Head of caudate nucleus (tissue), 42 donors: Measurements from ENCODE around the gene AFAP1.
A peak's percentile ranks its signal among the peaks of the same experiment; 100 is the strongest.

ENCODE experiments used
- DNase-seq, 42 donors: peaks; one replicate each; pipeline versions ENCODE4 v3.0.0 to v3.0.0-alpha.2; 2020 to 2021; ENCODE audit warnings: mixed read lengths in 7 of 42
- intact Hi-C: fragments of 100-400 bp; cut with DNase I; formaldehyde crosslinking; loops from one replicate; pipeline ENCODE4 v1.15.0; 2022

AFAP1 gene

DNA sequence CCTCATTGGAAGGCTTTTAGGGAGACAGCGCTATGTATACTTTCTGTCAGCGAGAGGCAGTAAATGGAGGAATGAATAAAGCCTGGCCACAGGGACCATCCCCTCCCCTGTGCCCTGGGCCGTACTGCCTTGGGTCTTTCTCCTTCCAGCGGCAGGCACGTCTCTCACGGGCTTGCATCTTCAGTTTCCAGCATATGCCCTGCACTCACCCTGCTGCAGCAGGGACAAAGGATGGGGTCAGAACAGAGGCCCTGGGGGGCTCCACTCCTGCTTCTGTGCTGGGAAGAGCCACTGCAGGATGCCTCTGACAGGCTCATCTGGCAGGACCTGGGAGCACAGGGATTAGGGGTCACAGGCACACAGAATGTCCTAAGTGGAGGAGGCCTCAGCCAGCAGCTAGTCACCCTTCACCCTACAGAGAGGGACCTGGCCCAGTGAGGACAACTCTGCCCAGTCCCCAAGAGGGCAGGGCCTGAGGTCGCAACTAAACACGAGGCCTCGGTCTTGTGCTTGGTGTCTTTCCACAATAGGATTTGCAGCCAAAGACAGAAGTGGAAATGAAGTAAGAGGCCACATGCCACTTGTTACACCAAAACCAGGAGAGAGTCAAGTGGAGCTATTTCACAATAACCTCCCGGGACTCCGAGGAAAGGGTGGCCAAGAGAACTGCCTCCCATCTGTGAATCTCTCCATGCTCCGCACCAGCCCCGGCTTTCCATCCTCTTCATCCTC lies 150.8 kb downstream of the AFAP1 start:
- intact Hi-C loops: no loop called here
- DNase-seq: peak in 2 of 42 donors; percentile 20 to 27

DNA sequence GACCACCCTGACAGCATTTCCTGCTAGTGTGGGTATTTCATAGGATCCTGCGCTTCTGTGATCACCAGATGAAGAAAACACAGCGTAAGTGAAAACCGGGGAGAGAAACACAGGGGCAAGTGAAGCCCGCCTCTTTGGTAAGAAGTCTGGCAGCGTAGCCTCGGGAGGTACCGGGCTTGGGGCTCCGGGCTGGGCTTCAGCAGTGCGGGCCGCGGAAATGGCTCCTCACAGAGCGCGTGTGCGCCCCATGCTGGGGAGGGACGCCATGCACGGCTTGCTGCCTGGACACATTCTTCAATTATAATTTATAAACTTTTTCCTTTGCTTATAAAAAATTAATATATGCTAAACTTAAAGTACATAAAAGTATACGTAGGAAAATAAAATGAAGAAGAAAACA lies 151.5 kb downstream of the AFAP1 start:
- intact Hi-C loops: no loop called here
- DNase-seq: peak in 1 of 42 donors; percentile 23

DNA sequence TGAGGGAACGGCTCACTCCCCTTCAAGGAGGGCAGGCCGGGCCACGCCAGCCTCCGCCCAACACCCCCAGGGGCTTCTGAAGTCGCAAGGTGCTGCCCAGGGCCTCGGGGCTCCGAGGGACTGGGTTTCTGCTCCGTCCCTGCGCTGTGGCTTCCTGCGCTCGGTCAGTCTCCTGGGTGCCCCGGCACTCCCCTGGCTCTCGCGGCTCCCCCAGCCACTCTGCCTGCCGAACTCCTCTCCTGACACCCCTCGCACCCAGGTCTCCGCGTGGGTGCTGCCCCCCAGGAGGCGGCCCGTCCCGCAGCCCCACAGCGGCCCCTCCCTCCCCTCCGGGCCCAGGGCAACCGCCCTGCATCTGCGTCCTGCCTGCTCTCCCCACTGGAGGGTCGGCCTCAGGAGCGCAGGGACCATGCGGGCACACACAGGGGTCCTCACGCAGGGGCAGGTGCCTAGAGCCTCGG lies 151.9 kb downstream of the AFAP1 start:
- peak in 1 of 42 donors; percentile 25 for DNase-seq
- intact Hi-C loops: no loop called here

DNA sequence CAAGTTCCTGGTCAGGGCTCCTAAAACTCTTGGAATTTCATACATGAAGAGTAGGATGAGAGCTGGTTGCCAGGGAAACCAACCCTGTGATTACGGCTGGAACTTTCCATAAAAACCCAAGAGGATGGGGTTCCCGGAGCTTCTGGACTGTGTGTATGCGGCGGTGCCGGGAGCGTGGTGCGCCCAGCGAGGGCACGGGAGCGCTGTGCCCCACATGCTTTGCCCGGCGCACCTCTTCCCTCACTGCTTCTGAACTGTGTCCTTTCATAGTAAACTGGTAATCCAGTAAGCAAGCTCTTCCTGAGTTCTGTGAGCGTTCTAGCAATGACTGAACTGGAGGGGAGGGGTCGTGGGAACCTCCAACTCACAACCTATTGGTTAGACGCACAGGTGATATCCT lies 152.6 kb downstream of the AFAP1 start:
- no peak for DNase-seq
- intact Hi-C loops: no loop called here

DNA sequence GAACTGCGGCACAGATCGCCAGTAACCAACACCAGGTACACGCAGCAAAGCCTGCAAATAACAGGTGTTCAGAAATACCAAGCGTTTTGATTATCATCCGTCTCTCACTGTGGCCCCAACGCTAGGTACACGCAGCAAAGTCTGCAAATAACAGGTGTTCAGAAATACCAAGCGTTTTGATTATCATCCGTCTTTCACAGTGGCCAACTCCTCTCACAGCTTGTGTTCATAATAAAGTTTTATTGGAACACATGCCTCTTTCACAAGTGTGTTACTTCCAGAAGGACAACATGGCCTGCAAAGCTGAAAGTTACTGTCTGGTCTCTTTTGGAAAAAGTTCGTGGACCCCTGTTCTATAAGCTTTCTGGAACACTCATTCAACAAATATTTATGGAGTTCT lies 153.1 kb downstream of the AFAP1 start:
- DNase-seq: peak in 1 of 42 donors; percentile 15
- intact Hi-C loops: no loop called here

DNA sequence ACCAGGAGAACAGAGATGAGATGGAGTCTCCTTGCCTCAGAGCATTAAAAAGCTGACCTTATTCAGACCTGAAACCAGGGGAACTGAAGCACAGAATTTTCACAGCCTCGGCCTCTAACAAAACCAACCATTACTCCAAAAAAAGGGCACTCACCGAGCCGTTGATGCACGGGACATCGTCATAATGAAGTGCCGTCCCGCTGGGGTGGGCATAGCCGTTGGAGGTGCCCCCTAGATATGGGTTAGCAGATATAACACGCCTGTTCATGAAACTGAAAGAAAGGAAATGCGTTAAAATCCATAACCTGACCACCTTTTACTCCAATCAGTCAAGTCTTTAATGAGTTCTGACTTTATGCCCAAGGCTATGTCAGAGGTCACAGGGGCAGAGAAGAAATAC lies 153.6 kb downstream of the AFAP1 start:
- DNase-seq: peak in 1 of 42 donors; percentile 13
- intact Hi-C loops: no loop called here

DNA sequence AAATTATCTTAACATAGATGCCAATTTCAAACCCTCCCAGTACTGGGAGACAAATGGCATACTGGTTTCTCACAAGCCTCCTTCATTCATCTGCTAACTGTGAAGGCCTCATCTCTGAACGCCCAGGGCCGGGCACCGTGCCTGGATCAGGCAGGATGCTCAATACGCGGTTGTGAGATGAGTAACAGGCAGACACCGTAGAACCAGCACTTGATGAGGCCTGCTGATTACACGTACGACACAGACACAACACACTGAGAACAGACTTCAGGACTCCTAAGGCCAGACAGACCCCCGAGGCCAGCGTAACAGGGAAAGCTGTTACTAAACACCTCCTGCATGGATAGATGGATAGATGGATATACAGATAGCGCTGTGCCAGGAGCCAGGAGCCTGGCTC lies 154.6 kb downstream of the AFAP1 start:
- peak in 1 of 42 donors; percentile 40 for DNase-seq
- intact Hi-C loops: no loop called here

DNA sequence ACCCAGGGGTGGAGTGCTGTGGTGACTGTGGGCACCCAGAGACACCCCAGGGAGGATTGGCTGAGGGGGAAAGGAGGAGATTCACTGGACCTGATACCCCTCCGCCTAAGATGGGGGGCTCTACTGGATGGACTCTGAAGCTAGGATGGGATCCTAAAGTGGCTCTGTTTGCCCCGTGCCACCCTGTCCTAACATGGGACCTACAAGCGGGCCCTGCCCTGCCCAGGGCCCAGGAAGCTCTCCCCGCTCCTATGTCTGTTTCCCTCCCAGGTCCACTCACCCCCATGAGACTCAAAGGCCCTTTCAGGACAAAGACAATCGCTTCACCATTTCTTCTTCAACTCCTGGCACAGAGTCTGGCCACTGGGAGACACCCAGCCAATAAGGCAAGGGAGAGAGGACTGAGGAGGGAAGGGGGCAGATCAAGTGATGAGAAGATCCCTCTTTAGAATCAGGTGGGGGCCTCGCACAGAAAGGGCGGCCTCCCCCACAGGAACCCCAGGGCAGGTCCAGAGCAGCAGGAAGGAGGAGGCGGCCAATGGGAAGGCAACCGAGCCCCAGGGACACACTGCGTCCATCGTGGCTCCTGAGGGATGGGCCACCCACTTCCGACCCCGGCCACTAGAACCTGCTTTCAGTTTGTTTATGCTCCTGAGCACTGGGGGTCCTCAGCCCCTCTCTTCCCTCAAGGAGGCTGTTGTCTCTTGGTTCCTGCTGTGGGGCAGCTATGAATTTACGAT lies 155.4 kb downstream of the AFAP1 start:
- intact Hi-C loops: no loop called here
- DNase-seq: peak in 1 of 42 donors; percentile 28

DNA sequence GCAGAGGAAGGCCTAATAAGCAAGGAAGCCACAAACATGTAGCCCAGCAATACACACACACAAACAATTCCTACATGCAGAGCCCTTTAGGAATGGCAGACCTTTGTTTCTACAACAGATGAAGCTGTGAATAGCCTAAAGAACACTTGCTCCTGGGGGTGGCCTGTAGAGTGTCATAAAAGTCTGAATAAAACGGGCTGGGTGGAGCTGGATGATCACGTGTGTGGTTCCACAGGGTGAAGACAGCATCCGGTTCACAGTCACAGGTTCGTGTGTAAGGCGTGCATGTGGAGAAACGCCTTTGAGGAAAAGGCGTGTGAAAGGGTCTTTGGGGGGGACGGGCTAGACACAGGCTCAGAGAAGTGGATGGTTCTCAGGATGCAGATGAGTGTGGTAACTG lies 156.1 kb downstream of the AFAP1 start:
- intact Hi-C loops: no loop called here
- DNase-seq: peak in 1 of 42 donors; percentile 19

DNA sequence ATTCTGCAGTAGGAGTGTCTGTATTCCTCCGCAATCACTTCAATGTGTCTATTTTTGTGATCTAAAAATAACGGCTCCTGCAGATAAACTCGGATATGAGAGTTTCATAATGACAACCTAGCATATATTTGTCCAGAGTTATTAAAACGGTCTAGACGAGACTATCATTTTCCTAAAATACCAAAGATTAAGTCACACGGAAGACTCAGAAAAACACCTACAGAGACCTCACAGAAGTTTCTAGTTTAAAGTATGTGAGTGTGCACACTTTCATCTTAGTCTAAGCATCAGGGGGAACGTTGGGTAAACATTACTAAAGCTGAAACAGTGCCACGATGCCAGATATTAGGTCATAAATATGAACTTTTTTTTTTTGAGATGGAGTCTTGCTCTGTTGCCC lies 156.9 kb downstream of the AFAP1 start:
- intact Hi-C loops: no loop called here
- DNase-seq: no peak

DNA sequence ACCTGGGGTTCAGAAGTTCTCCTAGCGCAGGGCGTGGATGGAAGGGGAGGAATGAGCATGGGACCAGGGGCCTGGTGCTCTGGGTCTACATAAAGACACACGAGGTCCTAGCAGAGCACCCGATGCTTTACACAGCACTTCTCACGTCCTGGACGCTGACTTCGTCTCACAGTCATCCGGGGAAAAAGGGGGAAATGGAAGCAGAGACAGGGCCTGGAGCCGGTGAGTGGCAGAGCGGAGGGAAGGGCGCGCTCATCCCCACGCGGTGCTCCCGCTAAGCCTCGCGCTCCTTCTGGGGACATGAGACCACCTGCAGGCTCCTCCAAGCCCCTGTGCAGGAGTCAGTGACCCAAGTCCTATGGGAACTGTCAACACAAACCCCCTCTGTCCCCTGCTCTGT lies 157.7 kb downstream of the AFAP1 start:
- peak in 1 of 42 donors; percentile 24 for DNase-seq
- intact Hi-C loops: no loop called here

DNA sequence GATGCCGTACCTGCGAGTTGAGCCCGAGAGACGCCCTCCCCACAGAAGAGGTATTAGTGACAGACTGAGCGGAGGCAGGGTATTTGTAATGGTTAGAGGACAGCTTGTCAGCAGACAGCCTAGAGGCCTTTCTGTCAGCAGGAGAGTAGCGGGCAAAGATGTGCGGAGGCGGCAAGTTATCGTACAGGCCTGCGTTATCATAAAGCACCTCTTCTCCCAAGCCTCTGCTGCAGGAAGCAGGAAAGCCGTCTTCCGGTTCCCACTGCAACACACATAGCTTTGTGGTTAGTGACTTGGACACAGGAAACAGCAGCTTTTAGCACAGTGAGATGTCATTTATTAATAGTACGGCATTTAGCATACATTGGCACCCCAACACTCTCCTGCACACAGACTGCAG lies 158.3 kb downstream of the AFAP1 start:
- intact Hi-C loops: no loop called here
- DNase-seq: peak in 1 of 42 donors; percentile 26

DNA sequence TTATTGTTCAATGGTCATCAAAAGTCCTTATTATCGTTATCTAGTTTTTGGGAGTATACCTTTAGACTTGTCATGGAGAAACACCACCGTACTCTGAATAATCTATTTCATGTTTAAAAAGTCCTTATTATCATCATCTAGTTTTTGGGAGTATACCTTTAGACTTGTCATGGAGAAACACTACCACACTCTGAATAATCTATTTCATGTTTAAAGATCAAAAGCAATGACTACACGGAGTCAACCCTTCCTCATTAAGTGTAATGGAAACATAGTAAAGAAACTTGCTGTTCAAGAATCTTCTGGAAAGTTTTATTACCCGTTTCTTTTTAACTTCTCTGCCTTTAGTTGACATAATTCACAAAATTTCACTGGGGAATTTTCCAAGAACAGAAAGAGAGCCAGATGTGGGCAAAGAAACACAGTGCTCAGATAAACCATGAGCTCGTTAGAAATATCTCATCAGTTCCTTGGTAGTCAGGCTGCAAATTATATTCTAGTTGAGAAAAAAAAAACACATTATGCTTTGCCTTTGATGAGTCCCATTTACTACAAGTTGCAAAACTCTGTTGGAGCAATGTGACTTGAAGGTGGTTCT lies 158.8 kb downstream of the AFAP1 start:
- intact Hi-C loops: no loop called here
- DNase-seq: no peak

DNA sequence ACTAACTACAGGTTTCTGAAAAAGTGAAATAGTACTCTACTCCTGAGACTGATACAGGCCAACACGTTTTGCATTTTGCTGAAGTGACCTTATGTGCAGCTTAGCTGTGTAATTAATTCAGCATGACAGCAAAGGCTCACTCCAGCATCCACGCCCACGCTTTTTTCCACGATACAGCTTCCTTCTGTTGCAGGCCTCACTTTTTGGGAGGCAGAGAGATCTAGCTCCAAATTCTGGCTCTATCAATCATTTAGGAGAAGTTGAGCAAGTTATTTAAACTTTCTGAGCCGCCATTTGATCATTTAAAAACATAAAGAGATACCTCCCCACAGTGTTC lies 160.3 kb downstream of the AFAP1 start:
- peak in 1 of 42 donors; percentile 23 for DNase-seq
- intact Hi-C loops: no loop called here

DNA sequence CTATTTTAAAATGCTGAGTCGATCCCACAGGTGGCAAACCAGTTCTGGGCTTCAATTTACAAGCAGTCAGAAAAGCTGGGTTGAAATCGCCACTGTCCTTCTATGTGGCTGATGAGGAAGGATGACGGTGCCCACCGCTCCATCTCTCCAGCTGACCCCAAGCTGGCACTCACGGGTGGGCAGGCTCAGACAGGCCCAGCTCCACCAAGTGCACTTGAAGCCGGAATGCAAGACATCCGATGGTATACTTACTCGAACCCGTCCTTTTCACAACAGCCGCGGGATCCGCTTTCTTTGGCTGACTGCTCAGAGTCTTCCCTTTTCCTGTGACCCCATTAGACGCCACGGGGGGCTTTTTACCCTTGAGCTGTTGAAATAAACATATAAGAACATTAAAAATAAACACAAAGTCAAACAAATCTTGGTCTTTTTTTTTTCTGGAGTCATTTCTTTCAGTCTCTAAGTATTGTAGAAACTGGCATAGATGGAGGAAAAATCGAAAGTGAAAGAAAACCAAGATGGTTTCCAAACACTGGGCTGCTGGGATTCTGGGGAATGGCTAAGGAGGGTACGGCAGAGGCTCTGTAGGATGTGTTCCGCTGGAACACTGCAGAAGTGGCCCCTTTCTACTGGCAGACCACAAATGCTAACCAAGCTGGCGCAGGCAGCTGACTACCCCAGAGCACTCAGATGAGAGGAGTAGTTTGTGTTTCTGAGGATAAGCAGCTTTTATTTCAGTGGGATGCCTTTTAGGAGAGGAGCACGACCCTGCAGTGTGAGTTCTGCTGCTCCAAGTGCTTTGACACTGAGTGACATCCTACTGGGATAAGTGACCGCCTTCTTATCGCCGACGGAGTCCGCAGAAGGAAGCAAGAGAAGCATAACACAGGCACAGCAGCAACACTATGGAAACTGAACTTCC lies 160.9 kb downstream of the AFAP1 start:
- intact Hi-C loops: no loop called here
- DNase-seq: peak in 1 of 42 donors; percentile 28

DNA sequence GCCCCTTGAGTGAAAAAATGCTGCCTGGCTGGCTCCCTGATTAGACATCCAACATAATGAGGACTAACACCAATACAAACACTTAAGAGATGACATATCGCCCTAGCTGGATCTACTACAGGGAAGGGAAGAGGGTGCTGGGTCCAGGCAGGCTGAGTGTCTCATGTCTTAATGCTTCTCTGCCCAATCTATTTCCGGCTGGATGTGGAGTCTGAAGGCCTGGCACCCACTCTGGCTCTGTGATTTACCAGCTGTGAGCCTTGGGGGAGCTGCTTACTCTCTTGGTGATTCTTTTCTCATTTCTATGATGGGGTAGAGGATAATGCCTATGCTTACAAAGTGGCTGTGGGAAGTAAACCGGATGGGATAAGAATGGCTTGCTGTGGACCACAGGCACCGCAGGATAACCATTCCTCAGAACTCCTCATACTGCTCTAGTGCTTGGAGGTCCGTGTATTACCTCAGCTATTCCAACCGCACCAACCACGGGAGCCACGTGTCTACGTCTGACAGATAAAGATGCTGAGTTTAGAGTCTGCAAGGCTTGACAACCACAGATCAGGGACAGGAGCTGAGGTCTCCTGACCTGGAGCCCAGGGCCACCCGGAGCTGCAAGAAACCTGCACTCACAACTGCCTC lies 161.7 kb downstream of the AFAP1 start:
- intact Hi-C loops: no loop called here
- no peak for DNase-seq

DNA sequence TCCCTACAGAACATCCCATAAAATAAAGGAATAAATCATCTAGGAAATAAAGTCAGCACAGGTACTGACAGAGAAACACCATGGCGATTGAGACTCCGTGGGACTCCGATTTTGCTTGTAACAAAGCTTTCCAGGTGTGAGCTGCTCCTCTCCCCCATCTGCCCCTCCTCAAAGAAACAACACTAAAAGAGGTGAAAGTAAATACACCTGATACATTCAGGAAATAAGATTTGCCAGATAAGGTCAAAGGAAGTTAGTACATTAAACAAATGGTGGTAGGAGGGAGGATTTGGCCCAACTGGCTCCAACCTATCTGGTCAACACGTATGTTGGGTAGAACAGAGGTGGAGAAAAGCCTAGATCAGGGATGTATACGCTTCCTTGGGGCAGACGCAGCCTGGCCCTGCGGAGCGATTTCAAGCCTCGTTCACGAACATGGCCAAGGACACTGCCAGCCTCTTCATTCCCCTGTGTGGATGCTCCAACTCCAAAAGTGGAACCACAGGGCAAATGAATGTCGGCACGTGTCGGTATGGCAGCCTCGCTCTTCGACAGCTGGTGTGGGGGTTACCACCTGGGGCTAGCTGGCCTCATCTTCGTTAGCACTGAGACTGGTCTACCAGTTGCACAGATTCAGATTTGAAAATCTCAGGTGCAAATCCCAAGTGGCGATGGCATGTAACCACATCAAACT lies 162.5 kb downstream of the AFAP1 start:
- DNase-seq: no peak
- intact Hi-C loops: no loop called here

DNA sequence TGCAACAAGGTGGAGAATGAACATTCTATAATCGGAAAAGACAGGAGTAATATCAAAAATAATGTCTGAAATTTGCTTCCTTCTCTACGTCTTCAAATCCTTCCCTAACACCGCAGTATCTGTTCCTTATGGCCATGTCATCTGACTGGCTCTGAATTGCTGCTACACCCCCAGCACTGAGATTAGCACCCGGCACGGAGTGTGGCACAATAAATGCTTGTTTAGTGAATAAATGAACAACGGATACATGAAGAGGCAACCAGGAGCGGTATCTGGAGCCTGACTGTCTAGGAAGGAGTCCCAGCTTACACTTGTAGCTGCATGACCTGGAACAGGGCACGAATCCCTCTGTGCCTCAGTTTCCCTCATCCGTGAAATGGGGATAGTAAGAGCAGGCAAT lies 164.3 kb downstream of the AFAP1 start:
- intact Hi-C loops: no loop called here
- no peak for DNase-seq
